ENCODE data around the gene INSR.

The INSR gene

DNA sequence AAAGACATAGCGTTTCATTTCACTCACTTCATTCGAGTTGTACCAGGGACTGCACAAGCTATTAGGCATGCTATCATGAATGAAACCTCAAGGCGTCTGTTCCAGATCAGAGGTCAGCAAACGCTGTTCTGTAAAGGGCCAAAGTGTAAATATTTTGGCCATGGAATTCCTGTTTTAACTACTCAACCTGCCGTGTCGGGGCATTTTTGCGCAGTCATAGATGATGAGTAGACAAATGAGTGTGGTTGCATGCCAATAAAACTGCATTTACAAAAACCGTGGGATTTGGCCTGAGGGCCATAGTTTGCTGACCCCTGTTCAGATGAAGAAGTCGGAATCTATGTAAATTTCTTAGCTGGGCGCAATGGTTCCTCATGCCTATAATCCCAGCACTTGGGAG is 6.5 kb downstream of the INSR start:
- DNase-seq (ENCODE audit: low read depth) = no peak
- H3K4me3 ChIP-seq (ENCODE audit: low read length) = no peak overlapping the region
- TF ChIP-seq, protein P1, sequence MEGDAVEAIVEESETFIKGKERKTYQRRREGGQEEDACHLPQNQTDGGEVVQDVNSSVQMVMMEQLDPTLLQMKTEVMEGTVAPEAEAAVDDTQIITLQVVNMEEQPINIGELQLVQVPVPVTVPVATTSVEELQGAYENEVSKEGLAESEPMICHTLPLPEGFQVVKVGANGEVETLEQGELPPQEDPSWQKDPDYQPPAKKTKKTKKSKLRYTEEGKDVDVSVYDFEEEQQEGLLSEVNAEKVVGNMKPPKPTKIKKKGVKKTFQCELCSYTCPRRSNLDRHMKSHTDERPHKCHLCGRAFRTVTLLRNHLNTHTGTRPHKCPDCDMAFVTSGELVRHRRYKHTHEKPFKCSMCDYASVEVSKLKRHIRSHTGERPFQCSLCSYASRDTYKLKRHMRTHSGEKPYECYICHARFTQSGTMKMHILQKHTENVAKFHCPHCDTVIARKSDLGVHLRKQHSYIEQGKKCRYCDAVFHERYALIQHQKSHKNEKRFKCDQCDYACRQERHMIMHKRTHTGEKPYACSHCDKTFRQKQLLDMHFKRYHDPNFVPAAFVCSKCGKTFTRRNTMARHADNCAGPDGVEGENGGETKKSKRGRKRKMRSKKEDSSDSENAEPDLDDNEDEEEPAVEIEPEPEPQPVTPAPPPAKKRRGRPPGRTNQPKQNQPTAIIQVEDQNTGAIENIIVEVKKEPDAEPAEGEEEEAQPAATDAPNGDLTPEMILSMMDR (conservative IDR thresholded peaks at IDR 0.05; ENCODE audit: low read length) = no peak

DNA sequence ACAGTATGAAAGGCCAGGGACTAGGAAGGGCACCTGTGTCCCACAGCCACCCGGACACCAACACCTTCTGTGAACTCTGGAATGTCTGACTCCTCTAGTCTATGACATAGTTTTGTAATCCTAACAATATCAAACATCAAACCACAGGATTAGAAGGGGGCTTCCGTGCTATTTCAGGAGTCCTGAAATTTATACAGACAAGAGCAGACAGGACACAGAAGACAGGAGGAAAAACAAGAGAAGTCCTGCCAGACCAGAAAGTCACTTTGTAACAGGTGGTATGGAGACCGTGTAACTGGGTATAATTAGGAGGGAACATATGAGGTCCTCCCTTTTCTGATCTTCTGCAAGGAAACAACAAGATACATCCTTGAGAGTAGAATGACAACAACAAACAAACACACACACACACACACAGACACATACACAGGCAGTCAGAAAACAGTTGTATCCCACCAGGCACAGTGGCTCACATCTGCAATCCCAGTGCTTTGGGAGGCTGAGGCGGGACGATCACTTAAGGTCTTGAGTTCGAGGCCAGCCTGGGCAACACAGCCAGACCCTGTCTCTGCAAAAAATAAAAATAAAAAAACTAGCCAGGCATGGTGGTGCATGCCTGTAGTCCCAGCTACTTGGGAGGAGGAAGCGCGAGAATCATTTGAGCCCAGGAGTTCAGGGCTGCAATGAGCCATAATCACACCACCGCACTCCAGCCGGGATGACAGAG is 13.1 kb downstream of the INSR start:
- TF ChIP-seq, protein P1 (conservative IDR thresholded peaks at IDR 0.05; ENCODE audit: low read length) = no peak
- H3K4me3 ChIP-seq (ENCODE audit: low read length) = no peak overlapping the region
- no peak for DNase-seq (ENCODE audit: low read depth)

DNA sequence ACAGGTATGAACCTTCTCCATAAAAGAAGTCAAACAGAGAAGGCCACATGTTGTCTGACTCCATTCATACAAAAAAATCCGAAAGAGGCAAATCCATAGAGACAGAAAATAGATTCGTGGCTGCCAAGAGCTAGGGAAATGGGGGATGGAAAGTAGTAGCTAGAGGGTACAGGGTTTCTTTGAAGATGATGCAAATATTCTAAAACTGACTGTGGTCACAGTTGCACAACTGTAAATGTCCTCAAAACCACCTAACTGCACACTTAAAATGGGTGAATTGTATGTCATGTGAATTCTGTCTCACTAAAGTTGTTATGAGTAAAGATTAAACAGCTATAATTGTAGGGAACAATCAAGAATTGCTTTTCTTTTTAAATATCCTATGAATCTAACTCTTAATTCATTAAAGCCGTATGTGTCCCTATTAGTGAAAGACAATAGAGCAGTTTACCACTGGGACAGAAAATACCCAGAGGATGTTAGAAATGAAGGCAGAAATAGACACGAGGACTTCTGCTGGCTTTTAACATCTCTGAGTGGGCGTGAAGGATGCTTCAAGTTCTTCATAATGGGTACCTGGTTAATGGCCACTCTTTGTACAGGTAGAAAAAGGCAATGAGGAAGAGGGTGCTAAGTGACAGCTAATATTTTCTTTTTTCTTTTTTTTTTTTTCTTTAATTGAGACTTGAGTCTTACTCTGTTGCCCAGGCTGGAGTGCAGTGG is 21.2 kb downstream of the INSR start:
- TF ChIP-seq, protein P1 (conservative IDR thresholded peaks at IDR 0.05; ENCODE audit: low read length) = no peak
- no peak overlapping the region for H3K4me3 ChIP-seq (ENCODE audit: low read length)
- peak; percentile 79 for DNase-seq (ENCODE audit: low read depth)

DNA sequence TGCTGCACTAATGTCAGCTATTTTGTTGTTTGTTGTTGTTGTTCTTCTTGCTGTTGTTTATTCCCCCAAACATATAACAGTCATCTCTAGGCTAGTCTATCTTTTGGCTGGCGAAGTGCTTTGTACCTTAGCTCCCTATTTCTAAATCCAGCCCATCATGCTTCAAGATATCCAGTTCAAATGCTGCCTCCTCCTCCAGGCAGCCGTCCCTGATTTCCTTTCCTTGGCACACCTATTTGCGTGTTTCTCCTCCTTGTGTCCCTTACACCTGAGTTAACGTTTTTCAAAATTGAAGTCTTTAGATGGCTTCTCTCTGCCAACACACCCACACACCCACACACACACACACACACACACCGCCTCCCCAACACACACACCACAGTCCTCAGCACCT is 25.5 kb downstream of the INSR start:
- no peak overlapping the region for H3K4me3 ChIP-seq (ENCODE audit: low read length)
- DNase-seq (ENCODE audit: low read depth) = no peak
- TF ChIP-seq, protein P1 (conservative IDR thresholded peaks at IDR 0.05; ENCODE audit: low read length) = no peak

DNA sequence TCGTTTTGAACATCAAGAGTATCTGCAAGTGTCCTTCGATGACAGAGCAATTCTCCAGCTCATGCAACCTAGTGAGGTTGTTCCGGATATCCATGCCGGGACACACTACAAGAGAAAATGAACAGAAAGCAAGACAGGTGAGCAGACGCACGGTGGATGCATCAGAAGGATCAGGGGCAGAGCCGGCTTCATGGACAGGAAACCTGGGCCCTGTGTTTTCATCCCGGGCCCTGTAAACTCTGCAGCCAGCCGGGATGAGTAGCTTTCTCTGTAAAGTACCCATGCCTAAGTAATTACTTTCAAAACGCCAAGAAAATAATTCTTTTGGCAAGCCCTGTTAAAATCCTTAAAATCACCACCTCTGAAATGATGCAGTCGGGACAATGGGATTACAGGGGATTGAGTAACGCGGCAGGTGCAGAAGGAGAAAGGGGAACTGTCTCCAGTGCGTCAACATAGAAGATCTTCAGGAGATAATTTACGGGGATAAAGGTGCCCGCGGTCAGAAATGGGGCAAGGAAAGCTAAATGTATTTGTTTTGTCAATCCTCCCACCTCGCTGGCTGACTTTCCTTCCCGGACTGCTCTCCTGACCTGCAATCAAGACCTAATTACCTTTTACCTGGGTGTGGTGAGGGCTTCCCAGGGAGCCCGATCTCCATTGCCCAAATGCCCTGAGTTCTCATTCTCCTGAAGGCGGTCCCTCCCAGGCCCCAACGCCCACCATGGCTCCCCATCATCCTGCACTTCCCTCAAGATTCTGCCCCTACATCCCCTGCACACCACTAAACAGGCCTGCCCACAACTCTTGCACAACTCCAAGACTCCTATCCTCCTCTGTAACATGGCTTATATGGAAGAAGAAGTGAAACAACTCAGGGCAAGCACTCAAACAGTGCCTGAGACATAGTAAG is 26.2 kb downstream of the INSR start:
- no peak for DNase-seq (ENCODE audit: low read depth)
- H3K4me3 ChIP-seq (ENCODE audit: low read length) = no peak overlapping the region
- TF ChIP-seq, protein P1 (conservative IDR thresholded peaks at IDR 0.05; ENCODE audit: low read length) = no peak

DNA sequence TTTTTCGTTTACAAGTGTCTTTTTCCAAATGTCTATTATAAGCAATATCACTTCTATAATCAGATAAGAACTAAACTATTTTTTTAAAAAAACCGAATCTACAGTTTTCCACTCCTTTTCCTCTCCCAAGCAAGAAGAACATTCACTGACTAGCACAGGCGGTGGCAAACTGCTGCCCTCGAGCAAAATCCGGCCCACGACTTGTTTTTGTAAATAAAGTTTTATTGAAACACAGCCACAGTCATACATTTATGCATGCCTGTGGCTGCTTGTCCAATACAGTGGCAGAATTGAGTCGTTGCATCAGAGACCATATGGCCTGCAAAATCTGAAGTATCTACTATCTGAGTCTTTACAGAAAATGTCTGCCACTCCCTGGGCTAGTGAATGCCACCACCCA is 27.4 kb downstream of the INSR start:
- DNase-seq (ENCODE audit: low read depth) = no peak
- no peak overlapping the region for H3K4me3 ChIP-seq (ENCODE audit: low read length)
- TF ChIP-seq, protein P1 (conservative IDR thresholded peaks at IDR 0.05; ENCODE audit: low read length) = no peak

All from AG10803 (cell line).